B cell (primary cell): ENCODE measurements around the gene ESPN. TPM values are rescaled to one million over a fixed set of nuclear protein-coding genes. Genes with fewer than 3 reads are reported as not detected.
"Not testable (repeated sequence)": the region's sequence is repeated elsewhere in the genome, so short reads cannot be mapped to it uniquely, and the experiment has no call there.

Experiments
- ATAC-seq: fragments of 200-7000 bp; cut with Tn5 transposase; one replicate; pipeline ENCODE4 v1.10.0; 2021; ENCODE audit warnings: low read depth, mild to moderate bottlenecking, moderate number of reproducible peaks, moderate library complexity
- CTCF ChIA-PET: fragments of 350-600 bp; sonication (Branson Sonifier 250); formaldehyde crosslinking; loops from one replicate; lab custom pipeline; 2021; ENCODE audit warnings: antibody characterized with exemption, inconsistent platforms; lab: Charles Lee
- POLR2A ChIA-PET: fragments of 350-600 bp; sonication (Branson Sonifier 250); formaldehyde crosslinking; loops from one replicate; lab custom pipeline; 2021; ENCODE audit warnings: antibody characterized with exemption; lab: Charles Lee
- DNase-seq: peaks from one replicate; pipeline ENCODE4 v3.0.0; 2013
- H2AFZ ChIP-seq: 2 replicates; pipeline ENCODE4 v1.6.1; 2012; ENCODE audit warnings: mild to moderate bottlenecking, low read depth, low read length; ENCODE audit not compliant: insufficient read depth, poor library complexity, severe bottlenecking
- H3K27ac ChIP-seq, 2 donors: 1 replicate in 1 of 2; 2 replicates in 1 of 2; pipeline ENCODE4 v1.5.1; 2012 to 2013; ENCODE audit warnings: low read length in 2 of 2, mild to moderate bottlenecking in 2 of 2, moderate library complexity in 1 of 2
- H3K27me3 ChIP-seq, 4 experiments: fragments of 200-600 bp in 1 of 4; sonication (generic) in 1 of 4; replicated peaks in 1 of 4; 1 replicate in 2 of 4; 2 replicates in 2 of 4; pipeline versions ENCODE4 v1.6.1 to v1.7.0; 2013 to 2016; ENCODE audit warnings: low read length in 3 of 4, mild to moderate bottlenecking in 2 of 4, mixed read lengths in 1 of 4, moderate library complexity in 1 of 4; ENCODE audit not compliant: insufficient read depth in 4 of 4, control insufficient read depth in 3 of 4; ENCODE audit errors: control extremely low read depth in 1 of 4
- H3K36me3 ChIP-seq, 2 experiments: replicated peaks in 1 of 2; 1 replicate in 1 of 2; 2 replicates in 1 of 2; pipeline versions ENCODE4 v1.6.1 to v1.7.1; 2013; ENCODE audit warnings: low read length in 1 of 2; ENCODE audit not compliant: insufficient read depth in 2 of 2, control insufficient read depth in 1 of 2; ENCODE audit errors: control extremely low read depth in 1 of 2, extremely low read depth in 1 of 2
- H3K4me1 ChIP-seq, 2 donors: fragments of 200-600 bp in 1 of 2; sonication (generic) in 1 of 2; 1 replicate in 1 of 2; 2 replicates in 1 of 2; pipeline versions ENCODE4 v1.5.1 to v1.6.1; 2013 to 2017; ENCODE audit warnings: low read length in 2 of 2; ENCODE audit not compliant: control insufficient read depth in 2 of 2, insufficient read depth in 2 of 2
- H3K4me2 ChIP-seq: replicated peaks from 2 replicates; pipeline ENCODE3; 2012; ENCODE audit warnings: mild to moderate bottlenecking, low read depth, low read length; ENCODE audit not compliant: poor library complexity, severe bottlenecking
- H3K4me3 ChIP-seq, 5 experiments: fragments of 200-600 bp in 1 of 5; sonication (generic) in 1 of 5; 1 replicate in 3 of 5; 2 replicates in 2 of 5; pipeline versions ENCODE4 v1.5.1 to v1.7.0; 2011 to 2016; ENCODE audit warnings: low read length in 4 of 5, mild to moderate bottlenecking in 4 of 5, low read depth in 2 of 5, control low read depth in 1 of 5, moderate library complexity in 1 of 5; ENCODE audit not compliant: insufficient read depth in 1 of 5; ENCODE audit errors: control extremely low read depth in 1 of 5, extremely low read depth in 1 of 5
- H3K79me2 ChIP-seq: fragments of 200-600 bp; sonication (generic); one replicate; pipeline ENCODE4 v1.6.0; 2016; ENCODE audit warnings: low read length; ENCODE audit not compliant: control insufficient read depth, insufficient read depth
- H3K9ac ChIP-seq: fragments of 200-600 bp; sonication (generic); 2 replicates; pipeline ENCODE4 v1.6.1; 2017; ENCODE audit warnings: mild to moderate bottlenecking, low read length, moderate library complexity
- H3K9me3 ChIP-seq, 3 donors: one replicate each; pipeline versions ENCODE4 v1.6.1 to v1.7.1; 2013; ENCODE audit warnings: low read length in 2 of 3; ENCODE audit not compliant: control insufficient read depth in 2 of 3, insufficient read depth in 1 of 3; ENCODE audit errors: control extremely low read depth in 1 of 3
- H4K20me1 ChIP-seq: 2 replicates; pipeline ENCODE4 v1.6.0; 2012; ENCODE audit warnings: mild to moderate bottlenecking, low read length; ENCODE audit not compliant: insufficient read depth, control insufficient read depth, poor library complexity, severe bottlenecking
- H3K27ac Mint-ChIP-seq: one replicate; pipeline ENCODE4 v1.8.0; 2021; ENCODE audit warnings: mixed read lengths
- H3K27me3 Mint-ChIP-seq: one replicate; pipeline ENCODE4 v1.8.0; 2021; ENCODE audit warnings: mixed read lengths
- H3K4me1 Mint-ChIP-seq: one replicate; pipeline ENCODE4 v1.8.0; 2021; ENCODE audit warnings: mixed read lengths
- H3K4me3 Mint-ChIP-seq: one replicate; pipeline ENCODE4 v1.8.0; 2021; ENCODE audit warnings: mixed read lengths
- H3K9me3 Mint-ChIP-seq: one replicate; pipeline ENCODE4 v1.8.0; 2022; ENCODE audit warnings: mixed read lengths; ENCODE audit not compliant: insufficient read depth
- CTCF ChIP-seq: fragments of 200-600 bp; IDR thresholded peaks from one replicate; pipeline ENCODE4 v1.8.0; 2022; ENCODE audit warnings: antibody characterized with exemption, mild to moderate bottlenecking
- EZH2 ChIP-seq: IDR thresholded peaks from 2 replicates; pipeline ENCODE4 v1.6.1; 2012; ENCODE audit warnings: borderline replicate concordance, low read depth, mild to moderate bottlenecking, moderate library complexity, low read length; ENCODE audit not compliant: insufficient read depth, poor library complexity, severe bottlenecking
- WGBS: methylation state at CpG from one replicate; pipeline ENCODE4 v1.1.5; 2013; ENCODE audit warnings: missing lambda C conversion rate; ENCODE audit not compliant: insufficient coverage; 5-methylcytosine and 5-hydroxymethylcytosine counted together
- intact Hi-C: fragments of 100-400 bp; cut with micrococcal nuclease; formaldehyde crosslinking; loops from one replicate; pipeline ENCODE4 v1.10.0; 2022
- polyA plus RNA-seq: library from polyadenylated mRNA; depleted of rRNA; stranded (reverse); fragments of >200 nt; gene quantifications from 2 replicates; pipeline ENCODE4 v1.2.3, GENCODE V29; 2012
- total RNA-seq, 2 donors: library from RNA; stranded (reverse); fragments of 120-200 nt in 1 of 2; gene quantifications; 1 replicate in 1 of 2; 2 replicates in 1 of 2; pipeline versions ENCODE4 v1.2.3 to v1.2.4, GENCODE V29; 2013 to 2022

ESPN gene
- total and polyA plus RNA-seq, 2 donors (not counting 1 experiment from before 2014, with no cell fraction given): 0.19 to 0.25 TPM

- DNase-seq (peak; percentile 43), ATAC-seq (no peak)
- intact Hi-C loops: no loop called here
- no peaks in the 10 kb centered on the region for H3K79me2 ChIP-seq
- no peak overlapping the region for H2AFZ ChIP-seq
- no peaks in the 10 kb centered on the region for H4K20me1 ChIP-seq
- H3K27ac ChIP-seq: no peak overlapping the region
- no peak for TF ChIP-seq EZH2
- TF ChIP-seq CTCF: no peak
- 6% methylated on average over 115 of the region's 115 CpGs for WGBS
- no peak overlapping the region for H3K4me3 ChIP-seq
- no peaks in the 10 kb centered on the region for H3K9me3 ChIP-seq
- Mint-ChIP-seq H3K27ac (no peak overlapping the region), H3K4me1 (peaks cover 7% of the 10 kb centered on the region), H3K9me3 (no peaks in the 10 kb centered on the region), H3K27me3 (peaks cover 35% of the 10 kb centered on the region), H3K4me3 (no peak overlapping the region)
- H3K4me1 ChIP-seq: peaks cover 5 to 6% of the 10 kb centered on the region in 2 donors
- H3K9ac ChIP-seq: no peak overlapping the region
- H3K4me2 ChIP-seq: peak overlapping the region; percentile 28
- ChIA-PET POLR2A (no interaction called here), CTCF (interaction anchor here (1.0 kb wide), 1 partner anchor 32 kb away, joined by 3 read pairs; no protein-coding TSS in a partner anchor)
- no peaks in the 10 kb centered on the region for H3K36me3 ChIP-seq
- H3K27me3 ChIP-seq: peaks cover 0 to 30% (median 7%) of the 10 kb centered on the region in 4 experiments
Observed at GRCh38 chr1:6454856-6455751, 30.5 kb downstream of the ESPN start.

- H3K4me3 Mint-ChIP-seq, H3K36me3 ChIP-seq, H3K27ac ChIP-seq, H3K9me3 Mint-ChIP-seq, H3K27ac Mint-ChIP-seq, H2AFZ ChIP-seq, H3K4me3 ChIP-seq, intact Hi-C loops, CTCF ChIA-PET, DNase-seq, H3K9ac ChIP-seq, H4K20me1 ChIP-seq, ATAC-seq, H3K9me3 ChIP-seq, POLR2A ChIA-PET, H3K79me2 ChIP-seq: not testable (repeated sequence)
- WGBS: 37% methylated on average over 58 of the region's 58 CpGs
- H3K27me3 ChIP-seq: peaks cover 0 to 30% (median 11%) of the 10 kb centered on the region in 4 experiments
- peak overlapping the region; percentile 28 for H3K4me2 ChIP-seq
- Mint-ChIP-seq H3K4me1 (peaks cover 15% of the 10 kb centered on the region), H3K27me3 (peaks cover 35% of the 10 kb centered on the region)
- peaks cover 13 to 14% of the 10 kb centered on the region in 2 donors for H3K4me1 ChIP-seq
Observed at GRCh38 chr1:6455752-6456520, 31.4 kb downstream of the ESPN start.
